Measurements from ENCODE around the gene CCDC57. TPM values are rescaled to one million over a fixed set of nuclear protein-coding genes. Genes with fewer than 3 reads are reported as not detected.

CCDC57 gene
- total RNA-seq, 1 donor, result 21.0 TPM

- H3K9me3 ChIP-seq (ENCODE audit: low read depth, low read length), result no peaks in the 10 kb centered on the region
- DNase-seq (ENCODE audit: insufficient read length, low spot score, missing footprints), result no peak
- H3K4me1 ChIP-seq (ENCODE audit: insufficient read depth, low read length), result no peaks in the 10 kb centered on the region
- H3K36me3 ChIP-seq (ENCODE audit: insufficient read depth, low read length), result peaks cover 32% of the 10 kb centered on the region
- no peak overlapping the region for H3K27ac ChIP-seq (ENCODE audit: low read depth, low read length)
- no peaks in the 10 kb centered on the region for H3K27me3 ChIP-seq (ENCODE audit: insufficient read depth, low read length)
- no peak overlapping the region for H3K4me2 ChIP-seq (ENCODE audit: insufficient read depth, low read length)
- H2AFZ ChIP-seq (ENCODE audit: low read length), result no peak overlapping the region
- TF ChIP-seq, protein P1, sequence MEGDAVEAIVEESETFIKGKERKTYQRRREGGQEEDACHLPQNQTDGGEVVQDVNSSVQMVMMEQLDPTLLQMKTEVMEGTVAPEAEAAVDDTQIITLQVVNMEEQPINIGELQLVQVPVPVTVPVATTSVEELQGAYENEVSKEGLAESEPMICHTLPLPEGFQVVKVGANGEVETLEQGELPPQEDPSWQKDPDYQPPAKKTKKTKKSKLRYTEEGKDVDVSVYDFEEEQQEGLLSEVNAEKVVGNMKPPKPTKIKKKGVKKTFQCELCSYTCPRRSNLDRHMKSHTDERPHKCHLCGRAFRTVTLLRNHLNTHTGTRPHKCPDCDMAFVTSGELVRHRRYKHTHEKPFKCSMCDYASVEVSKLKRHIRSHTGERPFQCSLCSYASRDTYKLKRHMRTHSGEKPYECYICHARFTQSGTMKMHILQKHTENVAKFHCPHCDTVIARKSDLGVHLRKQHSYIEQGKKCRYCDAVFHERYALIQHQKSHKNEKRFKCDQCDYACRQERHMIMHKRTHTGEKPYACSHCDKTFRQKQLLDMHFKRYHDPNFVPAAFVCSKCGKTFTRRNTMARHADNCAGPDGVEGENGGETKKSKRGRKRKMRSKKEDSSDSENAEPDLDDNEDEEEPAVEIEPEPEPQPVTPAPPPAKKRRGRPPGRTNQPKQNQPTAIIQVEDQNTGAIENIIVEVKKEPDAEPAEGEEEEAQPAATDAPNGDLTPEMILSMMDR (IDR thresholded peaks at IDR 0.05; ENCODE audit: extremely low read depth, low read depth, low read length), result no peak
- H3K79me2 ChIP-seq (ENCODE audit: insufficient read depth, low read length), result no peaks in the 10 kb centered on the region
- H4K20me1 ChIP-seq (ENCODE audit: insufficient read depth, low read length), result no peaks in the 10 kb centered on the region
- H3K4me3 ChIP-seq (ENCODE audit: insufficient read depth, low read length), result no peak overlapping the region
These were observed 134.2 kb downstream of the CCDC57 start for GRCh38 chr17:82078433-82078832.

DNA sequence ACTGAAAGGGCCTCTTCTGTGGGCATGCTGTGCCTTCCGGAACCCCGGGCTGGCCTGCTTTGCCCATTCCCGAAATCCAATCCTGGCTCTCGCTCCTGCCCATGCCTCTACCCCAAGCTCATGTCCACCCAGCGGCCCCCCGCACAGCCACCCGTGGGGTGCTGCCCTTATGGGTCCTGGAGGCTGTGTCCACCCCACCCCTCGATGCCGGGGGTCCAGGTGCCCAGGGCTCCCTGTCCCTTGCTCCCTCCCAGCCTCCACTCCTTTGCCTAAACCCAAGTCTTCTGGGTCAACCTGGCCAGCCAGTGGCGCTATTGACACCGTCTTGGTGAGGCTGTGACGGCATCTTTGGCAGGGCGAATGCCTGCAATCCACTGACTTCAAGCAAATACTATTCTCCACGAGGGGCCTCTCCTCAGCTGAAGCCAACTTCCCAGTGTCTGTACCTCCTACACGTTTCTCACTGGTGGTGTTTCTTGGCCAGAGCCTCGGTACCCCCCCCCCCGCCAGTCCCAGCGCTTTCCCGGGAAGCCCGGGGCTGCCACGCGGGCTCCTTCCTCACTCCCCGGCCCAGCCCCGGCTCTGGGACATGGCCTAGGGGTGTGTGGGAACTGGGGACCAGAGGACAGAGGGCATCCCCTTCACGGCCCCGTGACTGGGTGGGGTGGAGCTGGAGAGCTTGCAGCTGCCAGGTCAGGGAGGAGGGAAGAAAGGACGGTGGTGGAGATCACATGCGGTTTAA, 134.9 kb downstream of the CCDC57 start:
- no peaks in the 10 kb centered on the region for H3K4me1 ChIP-seq (ENCODE audit: insufficient read depth, low read length)
- no peak for DNase-seq (ENCODE audit: insufficient read length, low spot score, missing footprints)
- no peak overlapping the region for H2AFZ ChIP-seq (ENCODE audit: low read length)
- H3K9me3 ChIP-seq (ENCODE audit: low read depth, low read length), result no peaks in the 10 kb centered on the region
- H3K4me3 ChIP-seq (ENCODE audit: insufficient read depth, low read length), result no peak overlapping the region
- H4K20me1 ChIP-seq (ENCODE audit: insufficient read depth, low read length), result no peaks in the 10 kb centered on the region
- no peaks in the 10 kb centered on the region for H3K79me2 ChIP-seq (ENCODE audit: insufficient read depth, low read length)
- no peak overlapping the region for H3K27ac ChIP-seq (ENCODE audit: low read depth, low read length)
- H3K4me2 ChIP-seq (ENCODE audit: insufficient read depth, low read length), result no peak overlapping the region
- no peaks in the 10 kb centered on the region for H3K27me3 ChIP-seq (ENCODE audit: insufficient read depth, low read length)
- H3K36me3 ChIP-seq (ENCODE audit: insufficient read depth, low read length), result peaks cover 29% of the 10 kb centered on the region
- TF ChIP-seq, protein P1 (IDR thresholded peaks at IDR 0.05; ENCODE audit: extremely low read depth, low read depth, low read length), result no peak

DNA sequence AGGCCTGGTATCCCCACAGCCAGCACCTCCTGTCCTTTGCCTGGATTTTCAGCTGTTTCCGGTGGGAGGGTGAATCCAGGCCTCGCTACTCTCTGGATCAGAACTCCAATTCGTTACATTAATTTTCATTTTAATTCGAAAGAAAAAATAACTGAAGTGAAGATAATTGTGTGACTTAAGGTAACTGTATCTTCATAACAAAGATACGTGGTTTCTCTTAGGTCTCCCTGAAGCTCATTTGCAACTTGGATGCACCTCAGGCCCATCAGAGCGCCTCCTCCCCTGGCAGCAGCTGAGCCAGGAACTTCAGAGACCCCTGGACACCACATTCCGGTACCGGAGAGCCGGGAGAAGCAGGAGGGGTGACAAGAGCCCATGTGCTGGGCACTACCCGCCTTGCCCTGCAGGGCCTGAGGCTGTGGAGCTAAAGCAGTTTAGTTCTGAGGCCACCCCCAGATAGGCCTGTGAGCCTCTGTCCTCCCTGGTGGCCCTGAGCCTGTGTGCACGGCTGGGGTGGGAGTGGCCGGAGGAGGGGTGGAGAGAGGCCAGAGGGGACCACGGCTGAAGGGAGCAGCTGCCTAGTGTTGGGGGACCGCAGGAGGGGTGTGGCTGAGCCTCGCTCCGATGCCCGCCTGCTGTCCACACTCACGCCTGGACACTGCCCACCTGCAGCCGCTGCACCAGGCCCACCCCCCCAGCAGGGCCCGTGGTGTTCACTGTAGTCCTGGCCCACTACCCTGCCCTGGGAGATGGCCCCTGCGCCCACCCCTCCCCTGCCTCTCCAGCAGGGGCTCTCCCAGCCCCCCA, 135.7 kb downstream of the CCDC57 start:
- H4K20me1 ChIP-seq (ENCODE audit: insufficient read depth, low read length), result no peaks in the 10 kb centered on the region
- H3K4me3 ChIP-seq (ENCODE audit: insufficient read depth, low read length), result no peak overlapping the region
- no peak for DNase-seq (ENCODE audit: insufficient read length, low spot score, missing footprints)
- no peak overlapping the region for H2AFZ ChIP-seq (ENCODE audit: low read length)
- peaks cover 21% of the 10 kb centered on the region for H3K36me3 ChIP-seq (ENCODE audit: insufficient read depth, low read length)
- H3K4me2 ChIP-seq (ENCODE audit: insufficient read depth, low read length), result no peak overlapping the region
- H3K27ac ChIP-seq (ENCODE audit: low read depth, low read length), result no peak overlapping the region
- TF ChIP-seq, protein P1 (IDR thresholded peaks at IDR 0.05; ENCODE audit: extremely low read depth, low read depth, low read length), result no peak
- H3K27me3 ChIP-seq (ENCODE audit: insufficient read depth, low read length), result no peaks in the 10 kb centered on the region
- no peaks in the 10 kb centered on the region for H3K4me1 ChIP-seq (ENCODE audit: insufficient read depth, low read length)
- H3K9me3 ChIP-seq (ENCODE audit: low read depth, low read length), result no peaks in the 10 kb centered on the region
- no peaks in the 10 kb centered on the region for H3K79me2 ChIP-seq (ENCODE audit: insufficient read depth, low read length)

All from osteoblast (primary cell).